Mesothelial cell of epicardium (in vitro differentiated cells): ENCODE data around the gene RPS17. TPM values are rescaled to one million over a fixed set of nuclear protein-coding genes. Genes with fewer than 3 reads are reported as not detected.

Experiments used
- DNase-seq, 2 experiments: peaks; one replicate each; pipeline ENCODE4 v3.0.0; 2021; ENCODE audit warnings: low spot score in 2 of 2; ENCODE audit not compliant: unreplicated experiment in 2 of 2
- H3K27ac Mint-ChIP-seq: 2 replicates; pipeline ENCODE4 v1.8.0; 2021; ENCODE audit warnings: mixed read lengths
- H3K27me3 Mint-ChIP-seq: 2 replicates; pipeline ENCODE4 v1.8.0; 2021; ENCODE audit warnings: low read depth, mixed read lengths
- H3K36me3 Mint-ChIP-seq: 2 replicates; pipeline ENCODE4 v1.8.0; 2021; ENCODE audit warnings: mixed read lengths
- H3K4me1 Mint-ChIP-seq: 2 replicates; pipeline ENCODE4 v1.8.0; 2021; ENCODE audit warnings: mixed read lengths
- H3K4me3 Mint-ChIP-seq: 2 replicates; pipeline ENCODE4 v1.8.0; 2021; ENCODE audit warnings: mild to moderate bottlenecking, moderate library complexity, mixed read lengths
- H3K9me3 Mint-ChIP-seq: 2 replicates; pipeline ENCODE4 v1.8.0; 2021; ENCODE audit warnings: mixed read lengths
- total RNA-seq: library from RNA; stranded (reverse); gene quantifications from 3 replicates; pipeline ENCODE4 v1.2.1, GENCODE V29; 2021
- TF ChIP-seq, protein P1 (sequence below): fragments of 200-600 bp; sonication (generic); IDR thresholded peaks from one replicate; pipeline ENCODE4 v1.5.0; 2021; ENCODE audit warnings: antibody characterized with exemption; ENCODE audit not compliant: unreplicated experiment

RPS17 gene
- total RNA-seq, 1 donor from 2014 or later: 1,564 TPM

DNA sequence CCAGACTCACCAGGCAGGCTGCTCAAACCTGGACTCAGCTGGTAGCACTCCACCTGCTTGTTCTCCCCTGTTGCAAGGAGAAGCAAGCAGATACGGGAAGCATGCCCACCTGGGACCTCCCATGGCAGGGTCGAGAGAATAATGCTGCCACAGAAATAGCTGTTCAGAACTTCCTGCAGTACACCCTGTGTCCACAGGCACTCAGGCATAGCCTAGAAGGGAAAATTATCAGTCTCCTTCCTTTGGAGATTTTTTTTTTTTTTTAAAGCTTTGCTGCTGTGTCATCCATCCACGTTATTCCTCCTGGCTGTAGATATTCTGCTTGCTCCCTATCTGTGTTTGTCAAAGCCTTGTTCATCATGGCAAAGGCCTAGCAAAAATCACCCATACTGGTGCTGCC, 32.7 kb upstream of the RPS17 start:
- Mint-ChIP-seq H3K27ac (no peak overlapping the region), H3K4me1 (peaks cover 8% of the 10 kb centered on the region), H3K27me3 (peaks cover 60% of the 10 kb centered on the region), H3K4me3 (no peak overlapping the region), H3K9me3 (no peaks in the 10 kb centered on the region), H3K36me3 (no peaks in the 10 kb centered on the region)
- TF ChIP-seq, protein P1, sequence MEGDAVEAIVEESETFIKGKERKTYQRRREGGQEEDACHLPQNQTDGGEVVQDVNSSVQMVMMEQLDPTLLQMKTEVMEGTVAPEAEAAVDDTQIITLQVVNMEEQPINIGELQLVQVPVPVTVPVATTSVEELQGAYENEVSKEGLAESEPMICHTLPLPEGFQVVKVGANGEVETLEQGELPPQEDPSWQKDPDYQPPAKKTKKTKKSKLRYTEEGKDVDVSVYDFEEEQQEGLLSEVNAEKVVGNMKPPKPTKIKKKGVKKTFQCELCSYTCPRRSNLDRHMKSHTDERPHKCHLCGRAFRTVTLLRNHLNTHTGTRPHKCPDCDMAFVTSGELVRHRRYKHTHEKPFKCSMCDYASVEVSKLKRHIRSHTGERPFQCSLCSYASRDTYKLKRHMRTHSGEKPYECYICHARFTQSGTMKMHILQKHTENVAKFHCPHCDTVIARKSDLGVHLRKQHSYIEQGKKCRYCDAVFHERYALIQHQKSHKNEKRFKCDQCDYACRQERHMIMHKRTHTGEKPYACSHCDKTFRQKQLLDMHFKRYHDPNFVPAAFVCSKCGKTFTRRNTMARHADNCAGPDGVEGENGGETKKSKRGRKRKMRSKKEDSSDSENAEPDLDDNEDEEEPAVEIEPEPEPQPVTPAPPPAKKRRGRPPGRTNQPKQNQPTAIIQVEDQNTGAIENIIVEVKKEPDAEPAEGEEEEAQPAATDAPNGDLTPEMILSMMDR: no peak
- DNase-seq: no peak

- H3K4me3 Mint-ChIP-seq: peak overlapping the region; percentile 62
Observed at GRCh38 chr15:82572311-82572710, 32.1 kb upstream of the RPS17 start.

GRCh38 chr15:82571722-82572222, 31.5 kb upstream of the RPS17 start:
- Mint-ChIP-seq H3K27me3 (peaks cover 60% of the 10 kb centered on the region), H3K9me3 (no peaks in the 10 kb centered on the region), H3K4me1 (peaks cover 11% of the 10 kb centered on the region), H3K36me3 (no peaks in the 10 kb centered on the region), H3K4me3 (peak overlapping the region; percentile 62), H3K27ac (peak overlapping the region; percentile 59)
- peak; percentile 27 to 61 for DNase-seq
- TF ChIP-seq, protein P1: no peak

More at GRCh38 chr15:82572311-82572710, 32.1 kb upstream of the RPS17 start:
- Mint-ChIP-seq H3K27ac (no peak overlapping the region), H3K9me3 (no peaks in the 10 kb centered on the region), H3K4me1 (peaks cover 8% of the 10 kb centered on the region), H3K27me3 (peaks cover 60% of the 10 kb centered on the region), H3K36me3 (no peaks in the 10 kb centered on the region)
- DNase-seq: no peak
- TF ChIP-seq, protein P1: no peak

GRCh38 chr15:82570721-82571508, 30.7 kb upstream of the RPS17 start:
- H3K27me3 Mint-ChIP-seq: peaks cover 60% of the 10 kb centered on the region

GRCh38 chr15:82569834-82570233, 29.6 kb upstream of the RPS17 start:
- Mint-ChIP-seq H3K27ac (no peak overlapping the region), H3K9me3 (no peaks in the 10 kb centered on the region), H3K36me3 (no peaks in the 10 kb centered on the region), H3K4me3 (no peak overlapping the region), H3K27me3 (peaks cover 51% of the 10 kb centered on the region), H3K4me1 (peaks cover 14% of the 10 kb centered on the region)
- DNase-seq: no peak
- TF ChIP-seq, protein P1: no peak

More at GRCh38 chr15:82570721-82571508, 30.7 kb upstream of the RPS17 start:
- no peaks in the 10 kb centered on the region for H3K36me3 Mint-ChIP-seq
- H3K4me1 Mint-ChIP-seq: peaks cover 14% of the 10 kb centered on the region
- no peak overlapping the region for H3K27ac Mint-ChIP-seq
- TF ChIP-seq, protein P1: no peak
- H3K4me3 Mint-ChIP-seq: peak overlapping the region; percentile 38
- no peaks in the 10 kb centered on the region for H3K9me3 Mint-ChIP-seq
- no peak for DNase-seq
